ENCODE results near the gene GAA. TPM values are rescaled to one million over a fixed set of nuclear protein-coding genes. Genes with fewer than 3 reads are reported as not detected.

The GAA gene
- total RNA-seq, 1 donor from 2014 or later = 47.7 TPM

DNA sequence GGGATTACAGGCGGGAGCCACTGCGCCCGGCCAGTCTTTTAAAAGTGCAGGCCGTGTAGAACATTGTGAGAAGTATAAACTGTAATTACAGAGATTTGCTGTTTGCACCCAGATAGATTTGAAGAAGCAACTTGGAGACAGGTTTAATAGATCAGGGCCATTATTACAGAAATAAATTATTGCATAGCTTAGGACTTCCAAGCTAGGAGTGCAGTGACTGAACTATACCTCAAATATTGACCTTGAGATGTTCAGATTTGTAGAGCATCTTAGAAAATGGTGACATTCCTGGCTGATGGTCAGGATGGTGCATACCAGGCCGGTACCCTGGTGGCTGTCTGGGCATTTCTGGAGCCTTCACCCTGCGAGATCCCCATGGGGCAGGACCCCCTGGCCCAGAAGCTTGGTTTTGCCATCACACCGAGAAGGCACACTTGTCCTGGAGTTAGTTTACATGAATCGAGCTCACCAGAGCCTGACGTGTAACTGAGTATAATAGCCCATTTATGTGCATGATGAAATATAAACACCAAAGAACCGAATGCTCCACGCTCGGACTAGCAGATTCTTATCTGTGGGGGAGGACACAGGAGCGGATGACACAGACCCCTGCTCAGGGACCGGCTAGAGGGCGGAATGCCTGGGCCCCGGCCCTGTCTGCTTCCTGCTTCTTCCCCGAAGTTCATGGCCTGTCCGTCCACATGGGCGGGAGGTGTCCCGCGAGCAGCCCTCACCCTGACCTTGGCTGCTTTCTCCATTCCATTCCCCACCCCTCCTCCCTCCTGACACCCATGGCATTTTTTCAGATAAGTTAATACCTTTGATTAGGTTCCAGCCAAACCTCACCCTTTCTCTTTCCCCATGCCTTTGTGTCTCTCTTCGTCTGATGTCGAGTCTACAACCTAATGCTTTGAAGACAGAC lies 32.8 kb upstream of the GAA start:
- Histone ChIP-seq H3K79me2 (ENCODE audit: insufficient read depth, low read length) (no peaks in the 10 kb centered on the region), H3K36me3 (ENCODE audit: insufficient read depth, low read length) (no peaks in the 10 kb centered on the region), H3K27ac (ENCODE audit: low read depth, low read length) (no peak overlapping the region), H3K9me3 (ENCODE audit: insufficient read depth, low read depth, low read length) (no peaks in the 10 kb centered on the region), H3K27me3 (ENCODE audit: insufficient read depth, low read length) (no peaks in the 10 kb centered on the region), H3K4me2 (ENCODE audit: low read length) (peak overlapping the region; percentile 30), H4K20me1 (ENCODE audit: insufficient read depth, low read length) (no peaks in the 10 kb centered on the region), H3K9ac (ENCODE audit: low read length) (peak overlapping the region; percentile 12), H3K4me1 (ENCODE audit: insufficient read depth, low read length) (peaks cover 22% of the 10 kb centered on the region), H3K4me3 (ENCODE audit: insufficient read depth, low read depth, low read length) (no peak overlapping the region), H2AFZ (ENCODE audit: low read depth, low read length) (peak overlapping the region; percentile 31)
- no peak overlapping the region for H3K4me3 Mint-ChIP-seq (ENCODE audit: unreplicated experiment)
- TF ChIP-seq EZH2 (IDR thresholded peaks at IDR 0.05; ENCODE audit: insufficient read depth, low read length) = no peak
- TF ChIP-seq, protein P1, sequence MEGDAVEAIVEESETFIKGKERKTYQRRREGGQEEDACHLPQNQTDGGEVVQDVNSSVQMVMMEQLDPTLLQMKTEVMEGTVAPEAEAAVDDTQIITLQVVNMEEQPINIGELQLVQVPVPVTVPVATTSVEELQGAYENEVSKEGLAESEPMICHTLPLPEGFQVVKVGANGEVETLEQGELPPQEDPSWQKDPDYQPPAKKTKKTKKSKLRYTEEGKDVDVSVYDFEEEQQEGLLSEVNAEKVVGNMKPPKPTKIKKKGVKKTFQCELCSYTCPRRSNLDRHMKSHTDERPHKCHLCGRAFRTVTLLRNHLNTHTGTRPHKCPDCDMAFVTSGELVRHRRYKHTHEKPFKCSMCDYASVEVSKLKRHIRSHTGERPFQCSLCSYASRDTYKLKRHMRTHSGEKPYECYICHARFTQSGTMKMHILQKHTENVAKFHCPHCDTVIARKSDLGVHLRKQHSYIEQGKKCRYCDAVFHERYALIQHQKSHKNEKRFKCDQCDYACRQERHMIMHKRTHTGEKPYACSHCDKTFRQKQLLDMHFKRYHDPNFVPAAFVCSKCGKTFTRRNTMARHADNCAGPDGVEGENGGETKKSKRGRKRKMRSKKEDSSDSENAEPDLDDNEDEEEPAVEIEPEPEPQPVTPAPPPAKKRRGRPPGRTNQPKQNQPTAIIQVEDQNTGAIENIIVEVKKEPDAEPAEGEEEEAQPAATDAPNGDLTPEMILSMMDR (IDR thresholded peaks at IDR 0.05; ENCODE audit: insufficient read depth, low read depth, low read length) = no peak
- peaks cover 12% of the 10 kb centered on the region for H3K4me1 Mint-ChIP-seq (ENCODE audit: low read depth, unreplicated experiment)
- H3K9me3 Mint-ChIP-seq (ENCODE audit: unreplicated experiment) = no peaks in the 10 kb centered on the region
- H3K36me3 Mint-ChIP-seq (ENCODE audit: low read depth, unreplicated experiment) = no peaks in the 10 kb centered on the region
- H3K27me3 Mint-ChIP-seq (ENCODE audit: low read depth, unreplicated experiment) = peaks cover 6% of the 10 kb centered on the region
- DNase-seq (ENCODE audit: low read depth) (peak; percentile 75), FAIRE-seq (no peak)
- H3K27ac Mint-ChIP-seq (ENCODE audit: unreplicated experiment) = peak overlapping the region; percentile 41

DNA sequence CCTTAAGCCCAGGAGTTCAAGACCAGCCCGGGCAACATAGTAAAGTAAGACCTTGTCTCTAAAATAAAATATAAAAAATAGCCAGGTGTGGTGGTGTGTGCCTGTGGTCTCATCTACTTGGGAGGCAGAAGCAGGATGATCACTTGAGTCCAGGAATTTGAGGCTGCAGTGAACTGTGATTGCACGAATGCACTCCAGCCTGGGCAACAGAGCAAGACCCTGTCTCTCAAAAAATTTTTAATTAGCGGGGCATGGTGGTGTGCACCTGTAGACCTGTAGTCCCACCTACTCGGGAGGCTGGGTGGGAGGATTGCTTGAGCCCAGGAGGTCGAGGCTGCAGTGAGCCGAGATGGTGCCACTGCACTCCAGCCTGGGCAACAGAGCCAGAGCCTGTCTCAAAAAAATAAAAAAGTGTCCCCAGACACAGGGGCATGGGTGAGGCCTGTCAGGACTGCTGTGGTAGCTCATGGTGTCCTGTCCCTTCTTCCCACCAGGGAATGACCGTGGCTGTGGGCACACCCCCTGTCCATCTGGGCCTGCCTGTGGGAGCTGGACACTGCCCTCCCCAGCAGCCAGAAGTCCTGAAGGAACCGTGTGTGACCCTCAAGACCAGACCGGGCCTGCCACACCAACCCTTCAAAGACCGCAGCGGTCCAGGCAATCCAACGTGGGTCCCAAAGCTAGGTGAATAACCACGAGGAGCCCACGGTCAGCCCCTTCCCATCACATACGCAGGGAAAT lies 30.8 kb upstream of the GAA start:
- no peak overlapping the region for H3K4me3 Mint-ChIP-seq (ENCODE audit: unreplicated experiment)
- H3K36me3 Mint-ChIP-seq (ENCODE audit: low read depth, unreplicated experiment) = no peaks in the 10 kb centered on the region
- Histone ChIP-seq H3K27me3 (ENCODE audit: insufficient read depth, low read length) (no peaks in the 10 kb centered on the region), H3K9me3 (ENCODE audit: insufficient read depth, low read depth, low read length) (no peaks in the 10 kb centered on the region), H3K9ac (ENCODE audit: low read length) (peak overlapping the region; percentile 57), H4K20me1 (ENCODE audit: insufficient read depth, low read length) (no peaks in the 10 kb centered on the region), H3K27ac (ENCODE audit: low read depth, low read length) (no peak overlapping the region), H3K4me2 (ENCODE audit: low read length) (peak overlapping the region; percentile 78), H3K36me3 (ENCODE audit: insufficient read depth, low read length) (no peaks in the 10 kb centered on the region), H3K4me1 (ENCODE audit: insufficient read depth, low read length) (peaks cover 14% of the 10 kb centered on the region), H2AFZ (ENCODE audit: low read depth, low read length) (peak overlapping the region; percentile 77), H3K79me2 (ENCODE audit: insufficient read depth, low read length) (no peaks in the 10 kb centered on the region), H3K4me3 (ENCODE audit: insufficient read depth, low read depth, low read length) (peak overlapping the region; percentile 11)
- H3K27me3 Mint-ChIP-seq (ENCODE audit: low read depth, unreplicated experiment) = peaks cover 7% of the 10 kb centered on the region
- FAIRE-seq (no peak), DNase-seq (ENCODE audit: low read depth) (no peak)
- peaks cover 9% of the 10 kb centered on the region for H3K4me1 Mint-ChIP-seq (ENCODE audit: low read depth, unreplicated experiment)
- H3K9me3 Mint-ChIP-seq (ENCODE audit: unreplicated experiment) = no peaks in the 10 kb centered on the region
- no peak overlapping the region for H3K27ac Mint-ChIP-seq (ENCODE audit: unreplicated experiment)
- TF ChIP-seq, protein P1 (IDR thresholded peaks at IDR 0.05; ENCODE audit: insufficient read depth, low read depth, low read length) = no peak
- no peak for TF ChIP-seq EZH2 (IDR thresholded peaks at IDR 0.05; ENCODE audit: insufficient read depth, low read length)
